ENCODE data around the gene OR8U1. TPM values are rescaled to one million over a fixed set of nuclear protein-coding genes. Genes with fewer than 3 reads are reported as not detected.
"Not testable (repeated sequence)": the region's sequence is repeated elsewhere in the genome, so short reads cannot be mapped to it uniquely, and the experiment has no call there.

The OR8U1 gene
- total RNA-seq, 2 donors from 2014 or later, result not detected

- Histone ChIP-seq H3K9me3 (no peaks in the 10 kb centered on the region), H3K27ac (no peak within 1 kb of the TSS), H3K27me3 (no peaks in the 10 kb centered on the region), H3K4me1 (no peaks in the 10 kb centered on the region), H3K36me3 (replicated peaks in 1 of 2; ENCODE audit: insufficient read depth in 1 of 2, low read depth in 2 of 2) (no peaks in the 10 kb centered on the region), H3K4me3 (no peak within 1 kb of the TSS)
- no peak for ATAC-seq
- WGBS, 2 donors, result 61 to 83% methylated on average over 2 of the region's 2 CpGs
- intact Hi-C loops (cut with DNase I), result no loop called here
- no peak for DNase-seq
- no peak for TF ChIP-seq CTCF (IDR thresholded peaks at IDR 0.05)
- TF ChIP-seq POLR2A (IDR thresholded peaks at IDR 0.05), result no peak
Measured at GRCh38 chr11:56353991-56354390, 21.4 kb upstream of the OR8U1 start, which contains the start of gene OR8J1. Gene OR8J1 (plus strand): TSS chr11:56354291. CDS start chr11:56360247, 5,956 bp downstream.

GRCh38 chr11:56380120-56380519 lies 4.7 kb downstream of the OR8U1 start:
- Histone ChIP-seq H3K4me1 (no peaks in the 10 kb centered on the region), H3K27me3 (no peaks in the 10 kb centered on the region), H3K27ac (no peak overlapping the region), H3K9me3 (no peaks in the 10 kb centered on the region), H3K36me3 (replicated peaks in 1 of 2; ENCODE audit: insufficient read depth in 1 of 2, low read depth in 2 of 2) (no peaks in the 10 kb centered on the region), H3K4me3 (no peak overlapping the region)
- TF ChIP-seq CTCF (IDR thresholded peaks at IDR 0.05) (no peak), POLR2A (IDR thresholded peaks at IDR 0.05) (no peak)
- 54 to 61% methylated on average over 2 of the region's 2 CpGs for whole genome bisulfite sequencing, 2 donors
- no peak for ATAC-seq
- intact Hi-C loops (cut with DNase I), result no loop called here
- DNase-seq, result no peak

GRCh38 chr11:56394381-56394780 lies 19.0 kb downstream of the OR8U1 start:
- no peaks in the 10 kb centered on the region for H3K36me3 ChIP-seq (replicated peaks in 1 of 2; ENCODE audit: insufficient read depth in 1 of 2, low read depth in 2 of 2)
- no peaks in the 10 kb centered on the region for H3K4me1 ChIP-seq
- no peak overlapping the region for H3K4me3 ChIP-seq
- no peaks in the 10 kb centered on the region for H3K9me3 ChIP-seq
- no peaks in the 10 kb centered on the region for H3K27me3 ChIP-seq
- TF ChIP-seq CTCF (IDR thresholded peaks at IDR 0.05) (no peak), POLR2A (IDR thresholded peaks at IDR 0.05) (no peak)
- intact Hi-C loops (cut with DNase I), result no loop called here
- H3K27ac ChIP-seq, result no peak overlapping the region
- DNase-seq, result no peak
- 62 to 70% methylated on average over 3 of the region's 3 CpGs for WGBS, 2 donors
- ATAC-seq, result no peak

GRCh38 chr11:56396047-56396446 lies 20.6 kb downstream of the OR8U1 start:
- Histone ChIP-seq H3K4me3 (no peak overlapping the region), H3K27ac (no peak overlapping the region), H3K36me3 (replicated peaks in 1 of 2; ENCODE audit: insufficient read depth in 1 of 2, low read depth in 2 of 2) (no peaks in the 10 kb centered on the region), H3K4me1 (no peaks in the 10 kb centered on the region), H3K9me3 (no peaks in the 10 kb centered on the region), H3K27me3 (no peaks in the 10 kb centered on the region)
- WGBS, 2 donors, result 38% methylated on average over 3 of the region's 3 CpGs
- no peak for DNase-seq
- intact Hi-C loops (cut with DNase I), result no loop called here
- ATAC-seq, result no peak
- TF ChIP-seq POLR2A (IDR thresholded peaks at IDR 0.05) (no peak), CTCF (IDR thresholded peaks at IDR 0.05) (no peak)

GRCh38 chr11:56401858-56402461 lies 26.5 kb downstream of the OR8U1 start:
- H3K27me3 ChIP-seq; ATAC-seq; H3K4me1 ChIP-seq; H3K36me3 ChIP-seq (replicated peaks in 1 of 2; ENCODE audit: insufficient read depth in 1 of 2, low read depth in 2 of 2); H3K9me3 ChIP-seq; intact Hi-C loops (cut with DNase I); DNase-seq; H3K4me3 ChIP-seq; H3K27ac ChIP-seq: not testable (repeated sequence)
- WGBS, 2 donors, result 82 to 85% methylated on average over 16 to 17 of the region's 27 CpGs
